Stimulated activated CD4-positive, alpha-beta T cell treated with anti-CD3 and anti-CD28 coated beads, TNF-alpha, amount 100 ng/mL, for 4 hours (primary cell): ENCODE results near the gene SEMA3E.
"Not testable (repeated sequence)": the region's sequence is repeated elsewhere in the genome, so short reads cannot be mapped to it uniquely, and the experiment has no call there.

ENCODE experiments used
- DNase-seq, 3 experiments: peaks; one replicate each; pipeline ENCODE4 v3.0.0-alpha.2; 2020; ENCODE audit warnings: low read depth in 3 of 3

Gene SEMA3E

GRCh38 chr7:83452256-83452655, 196.7 kb downstream of the SEMA3E start:
- DNase-seq: no peak

- no peak for DNase-seq
Measured at GRCh38 chr7:83451501-83452045, 197.4 kb downstream of the SEMA3E start.

- no peak for DNase-seq
Measured at GRCh38 chr7:83449781-83450180, 199.2 kb downstream of the SEMA3E start.

- DNase-seq: no peak
Measured at GRCh38 chr7:83447681-83448080, 201.3 kb downstream of the SEMA3E start.

- no peak for DNase-seq
Measured at GRCh38 chr7:83446102-83446669, 202.8 kb downstream of the SEMA3E start.

- DNase-seq: no peak
Measured at GRCh38 chr7:83442911-83443310, 206.0 kb downstream of the SEMA3E start.

GRCh38 chr7:83439026-83439425, 209.9 kb downstream of the SEMA3E start:
- no peak for DNase-seq

- DNase-seq: not testable (repeated sequence)
Measured at GRCh38 chr7:83430289-83430688, 218.7 kb downstream of the SEMA3E start.

GRCh38 chr7:83429493-83429892, 219.4 kb downstream of the SEMA3E start:
- no peak for DNase-seq

- DNase-seq: no peak
Measured at GRCh38 chr7:83427884-83428283, 221.1 kb downstream of the SEMA3E start.

- DNase-seq: no peak
Measured at GRCh38 chr7:83426325-83426724, 222.6 kb downstream of the SEMA3E start.

- no peak for DNase-seq
Measured at GRCh38 chr7:83419013-83419412, 229.9 kb downstream of the SEMA3E start.

GRCh38 chr7:83415840-83416239, 233.1 kb downstream of the SEMA3E start:
- DNase-seq: no peak

GRCh38 chr7:83414947-83415346, 234.0 kb downstream of the SEMA3E start:
- DNase-seq: no peak

- no peak for DNase-seq
Measured at GRCh38 chr7:83413831-83414230, 235.1 kb downstream of the SEMA3E start.

GRCh38 chr7:83413424-83413823, 235.5 kb downstream of the SEMA3E start:
- no peak for DNase-seq

- DNase-seq: no peak
Measured at GRCh38 chr7:83410989-83411591, 237.8 kb downstream of the SEMA3E start.

- no peak for DNase-seq
Measured at GRCh38 chr7:83394776-83395175, 254.2 kb downstream of the SEMA3E start.

- DNase-seq: no peak
Measured at GRCh38 chr7:83388436-83388835, 260.5 kb downstream of the SEMA3E start.

GRCh38 chr7:83366629-83367028, 282.3 kb downstream of the SEMA3E start:
- DNase-seq: no peak

- no peak for DNase-seq
Measured at GRCh38 chr7:83365746-83366145, 283.2 kb downstream of the SEMA3E start.

- no peak for DNase-seq
Measured at GRCh38 chr7:83362871-83363550, 285.9 kb downstream of the SEMA3E start.

GRCh38 chr7:83359108-83359507, 289.8 kb downstream of the SEMA3E start:
- no peak for DNase-seq
